Astrocyte of the hippocampus (primary cell): ENCODE data around the gene LEMD2.

Experiments
- DNase-seq: peaks from one replicate; pipeline ENCODE4 v3.0.0; 2011; ENCODE audit warnings: low read depth, low spot score

The LEMD2 gene

DNA sequence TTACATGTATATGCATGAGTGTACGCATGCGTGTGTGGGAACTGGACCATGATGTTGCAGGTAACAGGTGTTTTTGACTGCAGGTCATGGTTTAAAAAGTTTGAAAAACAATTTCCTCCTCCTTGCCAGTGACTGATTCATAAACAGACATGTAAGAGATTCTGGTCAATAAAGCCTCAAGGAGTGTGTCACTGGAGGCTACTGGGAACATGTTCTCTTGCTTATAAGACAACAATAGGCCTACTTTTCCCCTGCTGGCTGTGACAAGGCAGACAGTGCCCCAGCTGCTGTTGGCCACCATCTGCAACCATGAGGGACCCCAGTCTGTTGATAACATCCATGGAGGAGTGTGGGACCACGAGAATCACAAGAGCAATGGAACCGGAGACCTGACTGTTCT, 12.7 kb downstream of the LEMD2 start:
- no peak for DNase-seq

DNA sequence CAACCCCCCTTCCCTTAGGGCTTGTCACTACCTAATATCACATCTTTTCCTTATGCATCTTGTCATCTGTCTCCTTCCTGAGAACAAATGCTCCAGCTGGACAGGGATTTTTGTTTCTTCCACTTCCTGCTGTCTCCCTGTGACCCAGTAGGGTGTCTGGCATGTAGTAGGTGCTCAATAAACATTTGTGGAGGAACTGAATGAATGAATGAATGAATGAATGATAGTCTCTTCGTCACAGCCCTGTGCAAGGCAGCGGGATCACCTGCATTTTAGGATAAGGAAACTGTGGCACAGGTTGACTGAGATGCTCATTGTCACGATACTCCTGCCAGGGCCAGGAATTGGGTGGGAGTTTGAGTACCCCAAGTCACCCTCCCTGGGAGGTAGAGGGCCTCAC, 14.2 kb downstream of the LEMD2 start:
- DNase-seq, result no peak

DNA sequence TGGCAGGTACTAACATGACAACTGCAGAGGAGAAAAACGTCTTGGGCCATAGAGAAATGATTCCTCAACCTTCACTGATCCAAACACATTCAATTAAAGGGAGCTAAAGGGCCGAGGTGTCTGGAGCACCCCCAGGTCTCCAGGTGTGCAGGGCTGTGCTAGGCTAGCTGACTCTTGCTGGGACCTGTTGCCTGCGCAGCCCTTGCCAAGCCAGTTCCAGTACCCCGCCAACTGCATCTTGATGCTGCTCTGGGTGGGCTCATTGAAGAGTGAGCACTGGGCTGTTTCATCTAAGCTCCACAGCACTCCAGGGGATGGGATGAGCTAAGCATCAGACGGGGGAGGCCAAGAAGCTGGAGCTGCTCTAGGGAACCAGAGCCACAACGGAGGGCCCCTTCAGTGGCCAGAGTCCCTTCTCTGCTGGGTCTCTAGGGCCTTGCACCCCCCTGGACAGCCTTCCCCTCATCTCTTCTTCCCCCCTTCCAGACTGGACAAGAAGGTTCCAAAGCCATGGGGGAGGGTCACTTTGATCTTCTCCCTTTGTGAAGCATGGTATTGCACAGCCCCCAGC, 15.9 kb downstream of the LEMD2 start:
- DNase-seq, result no peak

DNA sequence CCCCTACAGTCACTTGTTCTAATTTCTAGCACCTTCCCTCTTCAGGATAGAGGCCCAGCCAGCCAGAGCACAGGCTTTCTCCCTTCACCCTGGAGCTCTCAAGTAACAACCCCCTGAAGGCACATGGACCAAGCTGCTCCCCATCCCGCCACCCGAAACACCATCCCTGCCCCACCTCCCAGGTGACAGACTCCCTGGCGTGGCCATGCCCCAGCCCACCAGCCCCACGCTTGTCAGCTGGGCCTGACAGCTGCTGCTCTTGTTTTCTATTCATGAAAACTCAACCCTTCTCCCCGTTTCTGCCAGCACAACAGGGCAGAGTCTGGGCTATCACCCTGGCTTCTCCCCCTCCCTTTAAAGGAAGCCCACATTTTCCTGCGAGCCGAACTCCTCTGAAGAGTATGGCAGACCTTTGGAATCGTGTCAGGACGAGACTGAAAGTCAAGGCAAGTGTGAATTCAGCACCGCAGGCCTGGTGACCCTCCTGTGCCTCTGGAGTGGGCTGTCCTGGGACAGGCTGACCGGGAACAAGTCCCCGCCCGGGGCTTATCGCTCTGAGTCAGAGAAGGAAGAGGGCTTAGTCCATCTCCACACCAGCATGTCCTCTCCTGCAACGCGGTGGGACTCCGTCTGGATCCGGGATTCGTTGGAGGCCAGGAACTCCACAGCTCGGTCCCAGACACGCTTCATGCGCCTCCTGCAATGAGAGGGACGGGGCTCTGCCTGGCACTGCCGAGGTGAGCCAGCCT, 16.7 kb downstream of the LEMD2 start:
- no peak for DNase-seq

DNA sequence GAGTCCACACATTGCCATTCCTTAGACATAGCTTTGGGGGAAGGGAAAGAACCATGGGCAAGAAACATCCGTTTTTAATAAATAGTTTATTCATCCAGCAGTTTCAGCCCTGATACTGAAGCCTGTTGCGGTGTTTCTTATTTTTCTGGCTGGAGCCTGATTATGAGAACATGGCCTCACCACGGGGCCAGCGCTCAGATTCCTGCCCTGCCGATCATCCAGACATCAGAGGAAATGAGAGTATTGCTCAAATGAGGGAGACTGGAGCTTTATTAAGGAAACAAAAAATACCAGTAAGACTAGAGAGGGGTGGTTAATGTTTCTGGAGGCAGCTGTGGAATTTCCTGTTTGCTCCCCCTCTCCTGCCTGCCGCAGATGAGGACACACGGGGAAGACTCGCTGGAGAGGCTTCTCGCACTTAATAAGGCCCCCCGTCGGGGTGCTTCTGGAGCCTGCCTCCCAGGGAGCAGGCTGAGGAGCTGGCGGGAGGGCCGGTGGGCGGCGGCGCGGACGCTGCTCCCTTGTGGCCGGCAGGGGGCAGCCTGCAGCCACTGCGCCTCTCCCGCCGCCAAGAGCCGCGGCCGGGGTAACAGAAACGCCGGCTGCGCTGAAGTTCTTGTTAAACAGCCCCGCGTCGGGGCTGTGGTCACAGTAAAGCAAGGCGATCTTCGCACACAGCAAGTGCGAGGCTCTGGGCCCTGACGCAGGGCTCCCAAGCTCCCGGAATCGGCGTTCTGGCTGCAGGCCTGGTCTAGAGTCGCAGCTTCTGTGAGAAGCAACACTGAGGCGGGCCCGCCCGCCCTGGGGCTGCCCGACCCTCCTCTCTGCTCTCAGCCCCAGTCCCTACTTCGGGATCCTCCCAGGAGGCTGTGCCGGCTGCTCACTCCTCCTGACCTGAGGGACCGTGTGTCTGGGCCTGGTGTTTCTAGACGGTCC, 17.5 kb downstream of the LEMD2 start:
- peak; percentile 96 for DNase-seq

- no peak for DNase-seq
Measured at GRCh38 chr6:33770833-33771145, 18.1 kb downstream of the LEMD2 start.

- no peak for DNase-seq
Measured at GRCh38 chr6:33770124-33770832, 18.7 kb downstream of the LEMD2 start.

DNA sequence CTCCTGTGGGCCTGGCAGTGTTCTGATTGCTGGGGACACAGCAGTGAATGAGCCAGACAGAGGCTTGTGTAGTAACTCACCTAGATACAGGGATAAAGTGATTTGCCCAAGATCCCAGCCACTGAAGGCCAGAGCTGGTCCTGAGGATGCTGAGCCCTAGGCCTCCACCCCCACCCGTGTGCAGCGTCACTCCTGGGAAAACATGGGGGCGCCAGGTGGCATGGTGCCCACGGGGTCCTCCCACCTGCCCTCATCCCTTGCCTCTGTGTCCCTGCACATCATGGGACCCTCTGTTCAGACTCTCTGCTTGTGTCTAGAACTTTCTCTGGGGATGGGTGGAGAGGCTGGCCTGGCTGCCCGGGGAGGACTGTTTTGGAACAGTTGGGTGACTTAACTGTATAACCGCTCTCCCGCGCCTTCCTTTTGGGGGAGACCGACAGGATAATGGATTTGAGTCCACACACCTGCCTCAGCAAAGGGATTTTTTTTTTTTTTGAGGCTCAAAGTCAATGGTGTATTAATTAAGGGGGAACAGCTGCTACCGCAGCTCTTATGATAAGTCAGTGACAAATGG, 19.6 kb downstream of the LEMD2 start:
- DNase-seq, result no peak

GRCh38 chr6:33768644-33769120, 20.2 kb downstream of the LEMD2 start:
- peak; percentile 88 for DNase-seq

DNA sequence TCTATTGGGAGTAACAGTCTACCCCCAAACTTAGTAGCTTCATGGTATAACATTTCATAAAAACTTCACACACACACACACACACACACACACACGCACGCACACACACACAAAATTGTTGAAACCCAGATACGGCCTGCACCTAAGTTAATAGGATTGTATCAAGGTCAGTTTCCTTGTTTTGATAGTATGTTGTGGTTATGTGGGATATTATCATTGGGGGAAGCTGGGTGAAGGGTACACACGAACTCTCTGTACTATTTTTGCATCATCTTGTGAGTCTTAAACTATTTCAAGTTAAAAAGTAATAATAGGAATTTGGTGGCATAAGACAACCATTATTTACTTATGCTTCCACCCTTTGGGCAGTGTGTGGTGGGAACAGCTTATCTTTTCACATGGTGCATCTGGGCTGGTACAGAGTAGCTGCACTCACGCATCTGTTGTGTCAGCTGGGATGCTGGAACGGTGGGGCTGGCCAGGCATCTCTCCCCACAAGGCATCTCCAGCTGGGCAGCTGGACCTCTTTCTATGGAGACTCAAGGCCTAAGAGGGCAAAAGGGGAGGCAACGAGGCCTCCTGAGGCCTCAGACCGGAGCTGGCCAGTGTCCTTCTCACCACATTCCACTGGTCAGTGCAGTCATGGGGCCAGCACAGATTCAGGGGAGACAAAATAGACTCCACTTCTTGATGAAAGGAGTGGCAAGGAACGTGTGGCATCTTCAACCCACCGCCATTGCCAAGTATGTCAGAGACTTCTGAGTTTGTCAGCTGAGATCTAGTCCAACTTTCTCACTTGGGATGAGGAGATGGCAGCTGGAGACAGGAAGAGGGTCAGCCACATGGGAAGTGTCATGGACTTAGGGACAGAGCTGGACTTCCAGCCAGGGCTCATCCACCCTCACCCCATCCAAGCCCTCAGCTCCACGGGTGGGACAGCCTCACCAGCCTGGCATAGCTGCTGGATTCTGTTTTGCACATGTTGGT, 21.7 kb downstream of the LEMD2 start:
- no peak for DNase-seq

DNA sequence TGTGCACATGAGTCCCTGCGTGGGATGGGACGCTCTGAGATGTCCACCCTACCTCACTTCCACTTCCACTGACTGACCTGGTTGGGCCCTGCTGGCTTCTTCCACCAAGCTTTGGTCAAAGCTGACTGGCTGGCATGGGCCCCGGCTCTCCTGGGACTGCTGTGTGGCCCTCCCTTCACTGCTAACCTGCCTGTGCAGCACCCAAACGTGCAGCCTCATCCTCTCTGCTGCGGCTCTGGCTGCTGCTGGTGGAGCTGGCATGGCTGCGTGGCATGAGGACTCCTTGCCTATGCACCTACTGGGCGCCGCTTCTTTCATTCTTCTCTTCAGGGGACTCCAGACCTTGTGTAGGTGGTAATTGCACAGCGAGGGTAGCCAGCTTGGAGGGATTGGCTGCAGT, 23.6 kb downstream of the LEMD2 start:
- no peak for DNase-seq

- DNase-seq, result no peak
Measured at GRCh38 chr6:33764036-33764435, 24.9 kb downstream of the LEMD2 start.

DNA sequence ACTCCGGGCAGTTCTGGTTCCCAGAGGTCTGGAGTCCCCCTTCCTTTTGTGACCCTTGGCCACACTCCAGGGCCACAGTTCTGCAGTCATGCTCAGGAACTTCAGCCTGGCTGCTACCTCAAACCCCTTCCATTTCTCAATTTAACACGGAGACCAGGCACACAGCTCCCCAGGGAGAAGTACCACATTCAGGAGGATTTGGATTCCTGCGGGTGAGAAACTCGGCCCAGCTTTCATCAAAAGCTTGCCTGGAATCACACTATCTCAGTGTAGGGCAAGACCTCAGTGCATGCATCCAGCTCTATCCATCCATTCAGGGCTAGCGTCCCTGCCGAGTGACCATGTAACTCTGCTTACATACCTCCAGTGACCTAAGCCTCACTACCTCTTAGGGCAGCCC, 25.4 kb downstream of the LEMD2 start:
- DNase-seq, result no peak

DNA sequence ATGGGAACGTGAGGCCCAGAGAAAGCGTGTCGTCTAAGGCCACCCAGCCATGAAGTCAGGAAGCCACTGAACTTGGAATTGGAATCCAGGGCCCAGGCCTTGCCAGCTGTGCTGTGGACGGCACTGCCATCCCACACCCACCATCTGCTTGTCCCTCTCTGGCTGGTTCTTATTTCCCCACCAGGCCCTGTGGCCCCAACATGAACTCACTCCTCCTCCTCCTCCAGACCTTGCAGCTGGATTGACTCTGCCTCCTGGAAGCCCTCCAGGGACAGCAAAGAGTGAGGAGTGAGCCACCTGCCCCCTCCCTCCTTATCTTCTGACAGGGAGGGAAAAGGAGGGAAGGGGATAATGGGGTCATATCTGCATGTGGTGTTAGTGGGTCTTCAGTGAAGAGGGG, 26.2 kb downstream of the LEMD2 start:
- no peak for DNase-seq

DNA sequence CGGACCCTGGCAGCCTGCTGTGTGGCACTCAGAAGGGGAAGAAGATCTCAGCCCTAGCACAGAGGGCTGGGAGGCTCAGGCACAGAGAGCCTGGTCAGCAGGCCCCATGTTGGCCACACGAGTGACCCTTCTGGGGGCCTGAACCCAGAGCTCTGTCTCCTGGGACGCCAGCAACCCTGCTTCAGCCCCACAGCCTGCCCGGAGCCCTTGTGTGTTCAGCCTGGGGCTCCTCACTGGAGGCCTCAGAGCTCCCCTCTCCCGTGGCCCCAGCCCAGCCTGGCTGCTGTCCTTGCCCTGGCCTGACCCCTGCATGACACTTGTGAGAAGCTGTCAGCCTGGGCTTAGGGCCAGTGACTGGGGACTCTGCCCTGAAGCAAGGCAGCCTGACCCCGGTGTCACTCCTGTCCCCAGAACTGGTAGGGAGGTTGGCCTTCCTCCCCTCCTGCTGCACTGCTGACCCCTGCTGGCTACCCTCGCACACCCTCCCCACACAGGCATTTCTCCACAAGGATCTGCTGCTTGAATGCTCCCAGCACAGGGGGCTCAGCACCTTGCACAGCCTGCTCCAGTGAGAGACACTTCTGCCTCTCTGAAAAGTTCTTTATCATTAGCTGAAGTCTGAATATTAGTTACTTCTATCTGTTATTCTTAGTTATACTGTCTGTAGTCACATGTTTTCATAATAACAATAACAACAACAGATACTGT, 26.9 kb downstream of the LEMD2 start:
- DNase-seq, result no peak

DNA sequence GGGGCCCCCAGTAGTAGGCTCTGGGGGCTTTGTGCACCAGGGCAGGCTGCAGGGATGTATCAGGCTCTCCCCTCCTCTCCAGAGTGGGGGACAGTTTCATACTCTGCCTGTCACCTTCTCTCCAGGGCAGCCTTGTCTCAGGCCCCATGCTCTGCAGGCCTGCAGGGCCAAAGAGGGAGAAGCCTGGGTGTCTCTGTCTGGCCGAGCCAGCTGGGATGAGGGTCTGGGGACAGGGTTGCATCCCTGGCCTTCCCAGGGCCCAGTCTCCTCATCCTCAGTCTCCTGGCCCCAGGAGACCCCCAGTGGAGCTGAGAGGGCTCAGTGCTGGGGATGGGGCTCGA, 27.4 kb downstream of the LEMD2 start:
- no peak for DNase-seq

- DNase-seq, result no peak
Measured at GRCh38 chr6:33759887-33760629, 28.9 kb downstream of the LEMD2 start.

DNA sequence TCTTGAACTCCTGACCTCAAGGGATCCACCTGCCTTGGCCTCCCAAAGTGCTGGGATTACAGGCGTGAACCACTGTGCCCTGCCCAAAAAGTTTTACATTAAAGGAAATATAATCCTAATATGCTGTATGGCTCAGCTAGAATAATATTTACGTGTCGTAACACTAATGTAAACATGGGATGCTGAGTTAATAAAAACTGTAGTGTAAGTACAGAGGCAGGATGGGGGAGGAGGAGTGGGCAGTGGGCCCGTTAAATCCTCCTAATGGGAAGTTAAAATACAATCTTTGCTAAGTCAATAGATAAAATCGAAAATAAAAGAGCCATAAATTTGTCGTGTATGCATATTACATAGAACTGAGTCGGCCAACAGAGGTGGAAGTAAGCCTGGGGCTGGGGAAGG, 30.1 kb downstream of the LEMD2 start:
- no peak for DNase-seq

DNA sequence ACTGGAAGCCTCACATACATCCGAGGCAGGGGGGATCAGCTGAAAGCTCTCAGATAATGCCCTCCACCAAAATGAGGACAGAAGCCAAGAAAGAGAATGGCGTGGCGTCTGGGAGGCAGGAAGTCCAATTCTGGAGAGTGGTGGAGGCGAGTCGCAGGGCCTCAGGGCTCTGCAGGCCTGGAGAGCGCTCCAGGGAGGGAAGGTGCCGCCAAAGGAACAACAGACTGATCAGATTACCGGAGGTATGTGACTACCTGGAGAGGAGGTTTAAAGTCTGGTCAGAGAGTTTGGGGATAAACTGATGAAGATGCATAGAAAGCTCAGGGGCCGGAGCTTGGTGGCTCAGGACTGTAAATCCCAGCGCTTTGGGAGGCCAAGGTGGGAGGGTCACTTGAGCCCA, 31.0 kb downstream of the LEMD2 start:
- no peak for DNase-seq
